GM23338 (cell line): ENCODE data around the gene ZDHHC12. TPM values are rescaled to one million over a fixed set of nuclear protein-coding genes. Genes with fewer than 3 reads are reported as not detected.
A peak's percentile ranks its signal among the peaks of the same experiment; 100 is the strongest.

ENCODE experiments used
- ATAC-seq: fragments of 200-7000 bp; cut with Tn5 transposase; 3 replicates; pipeline ENCODE4 v1.9.1; 2020
- DNase-seq: peaks from one replicate; pipeline ENCODE4 v3.0.0-alpha.2; 2015; ENCODE audit warnings: low spot score
- H2AFZ ChIP-seq: fragments of 200-600 bp; sonication (generic); 2 replicates; pipeline ENCODE4 v1.8.0; 2016; ENCODE audit warnings: antibody characterized with exemption, mild to moderate bottlenecking, moderate library complexity
- H3F3A ChIP-seq: fragments of 200-600 bp; sonication (generic); replicated peaks from 2 replicates; pipeline ENCODE4 v1.8.0; 2017; ENCODE audit warnings: antibody characterized with exemption, mixed run types, low read depth
- H3K27ac ChIP-seq: fragments of 200-600 bp; sonication (generic); 2 replicates; pipeline ENCODE4 v1.6.1; 2016; ENCODE audit warnings: low read depth
- H3K27me3 ChIP-seq: fragments of 200-600 bp; sonication (generic); 2 replicates; pipeline ENCODE4 v1.8.0; 2016; ENCODE audit warnings: mild to moderate bottlenecking, mixed run types, moderate library complexity; ENCODE audit not compliant: insufficient read depth
- H3K36me3 ChIP-seq: fragments of 200-600 bp; sonication (generic); 2 replicates; pipeline ENCODE4 v1.8.0; 2016; ENCODE audit warnings: mild to moderate bottlenecking; ENCODE audit not compliant: insufficient read depth
- H3K4me1 ChIP-seq: fragments of 200-600 bp; sonication (generic); 2 replicates; pipeline ENCODE4 v1.8.0; 2016; ENCODE audit warnings: mild to moderate bottlenecking, moderate library complexity; ENCODE audit not compliant: insufficient read depth
- H3K4me2 ChIP-seq: fragments of 200-600 bp; sonication (generic); 2 replicates; pipeline ENCODE4 v1.7.1; 2017; ENCODE audit warnings: mixed run types
- H3K4me3 ChIP-seq: fragments of 200-600 bp; sonication (generic); 2 replicates; pipeline ENCODE4 v1.6.1; 2016; ENCODE audit warnings: mixed run types
- H3K79me2 ChIP-seq: fragments of 200-600 bp; sonication (generic); replicated peaks from 2 replicates; pipeline ENCODE4 v1.8.0; 2017; ENCODE audit warnings: mild to moderate bottlenecking; ENCODE audit not compliant: insufficient read depth
- H3K9me2 ChIP-seq: fragments of 200-600 bp; sonication (generic); 2 replicates; pipeline ENCODE4 v1.8.0; 2017; ENCODE audit not compliant: insufficient read depth
- H4K20me1 ChIP-seq: fragments of 200-600 bp; sonication (generic); replicated peaks from 2 replicates; pipeline ENCODE4 v1.8.0; 2017; ENCODE audit warnings: mild to moderate bottlenecking; ENCODE audit not compliant: insufficient read depth
- H3K27ac Mint-ChIP-seq: 2 replicates; pipeline ENCODE4 v1.8.0; 2020; ENCODE audit warnings: inconsistent platforms, mild to moderate bottlenecking, moderate library complexity, mixed read lengths
- H3K27me3 Mint-ChIP-seq: 3 replicates; pipeline ENCODE4 v1.8.0; 2022; ENCODE audit warnings: low read depth, mild to moderate bottlenecking, moderate library complexity, mixed read lengths, inconsistent platforms; ENCODE audit not compliant: insufficient read depth, poor library complexity
- H3K36me3 Mint-ChIP-seq: 3 replicates; pipeline ENCODE4 v1.8.0; 2021; ENCODE audit warnings: low read depth, mild to moderate bottlenecking, inconsistent platforms, moderate library complexity, mixed read lengths
- H3K4me1 Mint-ChIP-seq: 3 replicates; pipeline ENCODE4 v1.8.0; 2020; ENCODE audit warnings: mild to moderate bottlenecking, inconsistent platforms, mixed read lengths
- H3K4me3 Mint-ChIP-seq: 3 replicates; pipeline ENCODE4 v1.8.0; 2021; ENCODE audit warnings: moderate library complexity, mild to moderate bottlenecking, inconsistent platforms, mixed read lengths
- H3K9me3 Mint-ChIP-seq: 3 replicates; pipeline ENCODE4 v1.8.0; 2020; ENCODE audit warnings: moderate library complexity, mild to moderate bottlenecking, inconsistent platforms, mixed read lengths
- CREB1 ChIP-seq: fragments of 250-450 bp; sonication (Bioruptor Pico); IDR thresholded peaks from 2 replicates; pipeline ENCODE4 v1.5.0; 2020; ENCODE audit warnings: low read depth, mild to moderate bottlenecking, moderate library complexity
- CTCF ChIP-seq, 2 experiments: fragments of 200-600 bp in 1 of 2; sonication (generic) in 1 of 2; conservative IDR thresholded peaks; 2 replicates each; pipeline versions ENCODE4 v1.5.1 to v1.6.1; 2016 to 2017; ENCODE audit warnings: antibody characterized with exemption in 2 of 2, low read depth in 2 of 2, mild to moderate bottlenecking in 2 of 2, moderate library complexity in 1 of 2
- ETS1 ChIP-seq: IDR thresholded peaks from 2 replicates; pipeline ENCODE4 v1.6.1; 2016; ENCODE audit warnings: antibody characterized with exemption
- EZH2 ChIP-seq: fragments of 200-600 bp; sonication (generic); IDR thresholded peaks from one replicate; pipeline ENCODE4 v1.8.0; 2017; ENCODE audit warnings: antibody characterized with exemption, mild to moderate bottlenecking, low read depth; ENCODE audit not compliant: unreplicated experiment
- JUNB ChIP-seq: IDR thresholded peaks from one replicate; pipeline ENCODE4 v1.6.1; 2016; ENCODE audit warnings: antibody characterized with exemption; ENCODE audit not compliant: unreplicated experiment
- NANOG ChIP-seq: IDR thresholded peaks from 2 replicates; pipeline ENCODE4 v1.6.1; 2016; ENCODE audit warnings: antibody characterized with exemption, borderline replicate concordance
- POLR2AphosphoS5 ChIP-seq: IDR thresholded peaks from 2 replicates; pipeline ENCODE4 v1.6.1; 2016; ENCODE audit warnings: antibody characterized with exemption, low read depth
- STAT1 ChIP-seq: IDR thresholded peaks from one replicate; pipeline ENCODE4 v1.6.1; 2016; ENCODE audit warnings: antibody characterized with exemption; ENCODE audit not compliant: unreplicated experiment
- ZNF331 ChIP-seq: fragments of 250-450 bp; sonication (Bioruptor Pico); IDR thresholded peaks from 2 replicates; pipeline ENCODE4 v1.5.0; 2020; ENCODE audit warnings: low read depth, mild to moderate bottlenecking, moderate library complexity
- ZNF462 ChIP-seq: fragments of 250-450 bp; sonication (Bioruptor Pico); IDR thresholded peaks from 2 replicates; pipeline ENCODE4 v1.5.0; 2020; ENCODE audit warnings: mild to moderate bottlenecking, moderate library complexity
- polyA plus RNA-seq: library from polyadenylated mRNA; unstranded; fragments of >200 nt; fragmentation: Nextera tagmentation; extraction: Ambion mirVana; gene quantifications from 2 replicates; pipeline ENCODE4 v1.2.1, GENCODE V29; 2016
- total RNA-seq: library from RNA; depleted of rRNA; stranded (reverse); fragments of >200 nt; shearing (Covaris generic); gene quantifications from 2 replicates; pipeline ENCODE4 v1.2.3, GENCODE V29; 2014

ZDHHC12 gene
- total and polyA plus RNA-seq, 2 experiments from 2014 or later, result 47.5 to 54.1 TPM

- Histone ChIP-seq H3K27me3 (no peaks in the 10 kb centered on the region), H3K4me1 (peaks cover 39% of the 10 kb centered on the region), H2AFZ (no peak overlapping the region), H4K20me1 (peaks cover 34% of the 10 kb centered on the region), H3F3A (peaks cover 48% of the 10 kb centered on the region), H3K36me3 (no peaks in the 10 kb centered on the region; the same call in 1 of the 2 replicates), H3K9me2 (no peaks in the 10 kb centered on the region), H3K27ac (peak overlapping the region; percentile 100), H3K4me3 (peak overlapping the region; percentile 93), H3K79me2 (peaks cover 50% of the 10 kb centered on the region), H3K4me2 (peak overlapping the region; percentile 99)
- TF ChIP-seq POLR2AphosphoS5 (peak; percentile 15; the same call in 1 of the 2 replicates), ETS1 (no peak; the same call in 1 of the 2 replicates), JUNB (no peak), CREB1 (CRISPR knock-in tag) (0 out of 2 replicates have a peak, but pooled peaks have one; percentile 14)
- H3K4me1 Mint-ChIP-seq, result peaks cover 37% of the 10 kb centered on the region
- peaks cover 60% of the 10 kb centered on the region for H3K36me3 Mint-ChIP-seq
- H3K4me3 Mint-ChIP-seq, result peak overlapping the region; percentile 100
- DNase-seq, result peak; percentile 91
- peak overlapping the region; percentile 100 for H3K27ac Mint-ChIP-seq
- H3K27me3 Mint-ChIP-seq, result peaks cover 32% of the 10 kb centered on the region
- peak; percentile 47 for ATAC-seq
- peaks cover 13% of the 10 kb centered on the region for H3K9me3 Mint-ChIP-seq
These were observed 39.4 kb downstream of the ZDHHC12 start for GRCh38 chr9:128684325-128685199.

- Histone ChIP-seq H4K20me1 (peaks cover 34% of the 10 kb centered on the region), H3K4me1 (peaks cover 39% of the 10 kb centered on the region), H3K27ac (peak overlapping the region; percentile 100), H3K79me2 (peaks cover 50% of the 10 kb centered on the region), H3F3A (peaks cover 48% of the 10 kb centered on the region), H2AFZ (no peak overlapping the region), H3K27me3 (no peaks in the 10 kb centered on the region), H3K4me2 (peak overlapping the region; percentile 99), H3K36me3 (no peaks in the 10 kb centered on the region; the same call in 1 of the 2 replicates), H3K9me2 (no peaks in the 10 kb centered on the region), H3K4me3 (peak overlapping the region; percentile 93)
- Mint-ChIP-seq H3K27ac (peak overlapping the region; percentile 100), H3K9me3 (peaks cover 13% of the 10 kb centered on the region), H3K4me3 (peak overlapping the region; percentile 100), H3K27me3 (peaks cover 32% of the 10 kb centered on the region), H3K36me3 (peaks cover 60% of the 10 kb centered on the region), H3K4me1 (peaks cover 37% of the 10 kb centered on the region)
- no peak for TF ChIP-seq NANOG
- no peak for TF ChIP-seq STAT1
- TF ChIP-seq CTCF (conservative IDR thresholded peaks at IDR 0.05; ENCODE audit: low read depth in 2 of 2), result no peak
- TF ChIP-seq ZNF462 (CRISPR knock-in tag), result no peak
- no peak for TF ChIP-seq EZH2
- no peak for TF ChIP-seq ZNF331
- no peak for DNase-seq
- peak; percentile 0; the same call in 2 of the 3 replicates for ATAC-seq
These were observed 39.9 kb downstream of the ZDHHC12 start for GRCh38 chr9:128684065-128684324.
